Measurements from ENCODE around the gene EXD3. TPM values are rescaled to one million over a fixed set of nuclear protein-coding genes. Genes with fewer than 3 reads are reported as not detected.

Gene EXD3
- total and polyA plus RNA-seq, 8 donors, result 8.1 to 57.3 (median 13.6) TPM

GRCh38 chr9:137402746-137403145 is 20.2 kb downstream of the EXD3 start:
- Histone ChIP-seq H3K36me3 (no peaks in the 10 kb centered on the region), H3K27me3 (no peaks in the 10 kb centered on the region), H3K9me3 (no peaks in the 10 kb centered on the region), H3K4me1 (peaks cover 0 to 4% (median 0%) of the 10 kb centered on the region in 3 donors), H3K4me3 (no peak overlapping the region), H3K27ac (no peak overlapping the region)
- no peak for TF ChIP-seq CTCF (IDR thresholded peaks at IDR 0.05)
- intact Hi-C loops (cut with DNase I), result no loop called here
- 86 to 90% methylated on average over 11 of the region's 11 CpGs for WGBS, 2 donors
- ATAC-seq (no peak), DNase-seq (no peak), FAIRE-seq (no peak)

DNA sequence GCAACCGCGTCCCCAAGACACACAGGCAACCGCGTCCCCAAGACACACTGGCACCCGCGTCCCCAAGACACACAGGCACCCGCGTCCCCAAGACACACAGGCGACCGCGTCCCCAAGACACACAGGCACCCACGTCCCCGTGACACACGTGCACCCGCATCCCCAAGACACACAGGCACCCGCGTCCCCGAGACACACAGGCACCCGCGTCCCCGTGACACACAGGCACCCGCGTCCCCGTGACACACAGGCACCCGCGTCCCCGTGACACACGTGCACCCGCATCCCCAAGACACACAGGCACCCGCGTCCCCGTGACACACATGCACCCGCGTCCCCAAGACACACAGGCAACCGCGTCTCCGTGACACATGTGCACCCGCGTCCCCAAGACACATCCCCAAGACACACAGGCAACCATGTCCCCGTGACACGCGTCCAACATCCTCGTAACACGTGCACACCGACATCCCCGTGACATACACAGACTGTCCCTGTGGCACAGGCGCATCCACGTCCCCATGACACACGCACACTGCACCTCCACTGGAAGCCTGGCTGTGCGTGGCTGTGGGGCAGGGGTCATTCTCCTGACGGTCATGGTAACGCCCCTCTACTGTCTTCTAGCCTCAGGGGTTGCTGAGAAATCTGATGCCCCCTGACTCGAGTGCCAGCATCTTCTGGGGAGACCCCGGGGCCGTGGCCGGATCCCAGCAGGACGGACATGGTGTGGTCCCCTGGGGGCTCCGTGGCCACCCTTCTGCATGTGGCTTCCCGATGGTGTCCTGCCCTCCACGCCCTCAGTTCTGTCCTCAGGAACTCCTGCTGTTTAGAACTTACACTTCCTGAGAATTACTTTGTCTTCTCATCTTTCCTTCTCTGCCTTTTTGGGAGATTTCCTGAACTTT is 24.1 kb downstream of the EXD3 start:
- H3K36me3 ChIP-seq, result no peaks in the 10 kb centered on the region
- no peaks in the 10 kb centered on the region for H3K9me3 ChIP-seq
- no peak overlapping the region for H3K4me3 ChIP-seq
- 94 to 98% methylated on average over 60 of the region's 60 CpGs for WGBS, 2 donors
- no peaks in the 10 kb centered on the region for H3K4me1 ChIP-seq
- no peaks in the 10 kb centered on the region for H3K27me3 ChIP-seq
- ATAC-seq (no peak), DNase-seq (peak in 1 of 6 donors; percentile 44), FAIRE-seq (no peak)
- TF ChIP-seq CTCF (IDR thresholded peaks at IDR 0.05), result no peak
- H3K27ac ChIP-seq, result no peak overlapping the region
- intact Hi-C loops (cut with DNase I), result no loop called here

- intact Hi-C loops (cut with DNase I), result no loop called here
- DNase-seq, result peak in 1 of 6 donors; percentile 41
- no peaks in the 10 kb centered on the region for H3K4me1 ChIP-seq
- 93 to 94% methylated on average over 20 of the region's 20 CpGs for WGBS, 2 donors
- no peaks in the 10 kb centered on the region for H3K36me3 ChIP-seq
- no peak for FAIRE-seq
- no peak for TF ChIP-seq CTCF (IDR thresholded peaks at IDR 0.05)
- H3K27ac ChIP-seq, result no peak overlapping the region
- no peaks in the 10 kb centered on the region for H3K27me3 ChIP-seq
- ATAC-seq, result no peak
- no peaks in the 10 kb centered on the region for H3K9me3 ChIP-seq
- no peak overlapping the region for H3K4me3 ChIP-seq
Measured at GRCh38 chr9:137397675-137398423, 25.1 kb downstream of the EXD3 start.

- peak in 1 of 6 donors; percentile 38 for DNase-seq
- intact Hi-C loops (cut with DNase I), result no loop called here
- TF ChIP-seq CTCF (IDR thresholded peaks at IDR 0.05), result no peak
- ATAC-seq, result no peak
- no peaks in the 10 kb centered on the region for H3K36me3 ChIP-seq
- no peaks in the 10 kb centered on the region for H3K9me3 ChIP-seq
- H3K27me3 ChIP-seq, result no peaks in the 10 kb centered on the region
- FAIRE-seq, result no peak
- H3K4me3 ChIP-seq, result no peak overlapping the region
- no peaks in the 10 kb centered on the region for H3K4me1 ChIP-seq
- WGBS, 2 donors, result 89 to 94% methylated on average over 25 to 26 of the region's 26 CpGs
- no peak overlapping the region for H3K27ac ChIP-seq
Measured at GRCh38 chr9:137396634-137397367, 26.2 kb downstream of the EXD3 start.
